ENCODE results near the gene UPB1.

Gene UPB1

DNA sequence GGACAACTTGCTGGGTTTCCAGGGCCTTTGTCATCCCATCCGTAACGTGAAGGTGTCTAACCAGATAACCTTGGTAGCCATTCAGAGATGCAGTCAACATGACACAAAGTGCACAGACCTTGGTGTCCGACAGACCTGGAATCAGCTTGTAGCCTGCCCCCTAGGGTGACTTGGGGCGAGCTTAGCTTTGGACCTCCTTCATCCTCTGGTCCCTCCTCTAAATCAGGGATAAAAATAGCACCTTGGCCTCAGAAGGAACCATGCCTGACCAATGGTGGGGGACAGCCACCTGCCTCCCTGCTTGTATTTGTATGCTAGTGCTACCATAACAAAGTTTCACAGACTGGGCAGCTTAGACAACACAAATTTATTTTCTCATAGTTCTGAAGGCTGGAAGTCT, 64.3 kb downstream of the UPB1 start:
- no peak overlapping the region for H3K27ac ChIP-seq (ENCODE audit: low read depth, low read length)
- no peaks in the 10 kb centered on the region for H3K27me3 ChIP-seq (ENCODE audit: control insufficient read depth in 1 of 2, insufficient read depth in 2 of 2, low read length in 2 of 2)
- no peak overlapping the region for H3K4me3 ChIP-seq (ENCODE audit: low read depth in 1 of 2, low read length in 2 of 2)
- peaks cover 32 to 43% of the 10 kb centered on the region in 2 donors for H3K36me3 ChIP-seq (ENCODE audit: control insufficient read depth in 1 of 2, insufficient read depth in 2 of 2, low read length in 2 of 2)
- no peaks in the 10 kb centered on the region for H3K9me3 ChIP-seq (ENCODE audit: control insufficient read depth in 1 of 2, low read length in 2 of 2)
- H3K4me1 ChIP-seq (ENCODE audit: control insufficient read depth in 1 of 2, insufficient read depth in 2 of 2, low read length in 2 of 2), result peaks cover 17 to 20% of the 10 kb centered on the region in 2 donors
- H3K9ac ChIP-seq (ENCODE audit: low read depth in 1 of 2, low read length in 2 of 2), result no peak overlapping the region

- no peak overlapping the region for H3K27ac ChIP-seq (ENCODE audit: low read depth, low read length)
- H3K9ac ChIP-seq (ENCODE audit: low read depth in 1 of 2, low read length in 2 of 2), result no peak overlapping the region
- H3K9me3 ChIP-seq (ENCODE audit: control insufficient read depth in 1 of 2, low read length in 2 of 2), result no peaks in the 10 kb centered on the region
- no peak overlapping the region for H3K4me3 ChIP-seq (ENCODE audit: low read depth in 1 of 2, low read length in 2 of 2)
- H3K27me3 ChIP-seq (ENCODE audit: control insufficient read depth in 1 of 2, insufficient read depth in 2 of 2, low read length in 2 of 2), result no peaks in the 10 kb centered on the region
- H3K36me3 ChIP-seq (ENCODE audit: control insufficient read depth in 1 of 2, insufficient read depth in 2 of 2, low read length in 2 of 2), result peaks cover 27 to 59% of the 10 kb centered on the region in 2 donors
- H3K4me1 ChIP-seq (ENCODE audit: control insufficient read depth in 1 of 2, insufficient read depth in 2 of 2, low read length in 2 of 2), result peaks cover 7 to 9% of the 10 kb centered on the region in 2 donors
Measured at GRCh38 chr22:24563246-24563645, 68.1 kb downstream of the UPB1 start.

DNA sequence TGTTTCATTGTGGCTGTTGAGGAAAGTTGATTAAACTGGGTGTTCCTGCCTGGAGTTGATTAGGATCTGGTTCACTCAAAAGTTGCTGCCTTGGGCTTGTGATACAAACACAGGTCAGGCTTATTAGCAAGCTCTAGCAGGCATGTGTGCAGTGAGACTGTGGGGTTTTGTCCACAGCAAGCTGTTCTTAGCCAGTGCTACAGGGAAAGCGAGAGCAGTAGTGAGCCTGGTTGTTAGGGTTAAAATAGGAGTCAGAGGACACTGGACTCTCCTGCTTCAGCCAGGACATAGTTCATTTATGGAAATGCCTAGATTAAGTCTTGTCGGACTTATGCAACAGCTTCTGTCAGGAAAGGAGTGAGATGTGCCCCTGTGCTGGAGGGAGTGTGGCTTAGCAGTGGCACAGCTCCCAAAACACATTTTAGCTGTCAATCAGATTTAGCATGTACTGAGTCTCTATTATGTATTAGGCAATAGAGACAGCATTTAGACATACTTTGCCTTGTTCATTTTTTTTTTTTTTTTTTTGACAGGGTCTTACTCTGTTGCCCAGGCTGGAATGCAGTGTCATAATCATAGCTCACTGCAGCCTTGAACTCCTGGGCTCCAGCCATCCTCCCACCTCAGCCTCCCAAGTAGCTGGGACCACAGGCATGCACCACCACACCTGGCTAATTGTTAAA, 69.4 kb downstream of the UPB1 start:
- Histone ChIP-seq H3K9ac (ENCODE audit: low read depth in 1 of 2, low read length in 2 of 2) (no peak overlapping the region), H3K4me3 (ENCODE audit: low read depth in 1 of 2, low read length in 2 of 2) (no peak overlapping the region), H3K4me1 (ENCODE audit: control insufficient read depth in 1 of 2, insufficient read depth in 2 of 2, low read length in 2 of 2) (peaks cover 7 to 9% of the 10 kb centered on the region in 2 donors), H3K36me3 (ENCODE audit: control insufficient read depth in 1 of 2, insufficient read depth in 2 of 2, low read length in 2 of 2) (peaks cover 21 to 55% of the 10 kb centered on the region in 2 donors), H3K27ac (ENCODE audit: low read depth, low read length) (no peak overlapping the region), H3K27me3 (ENCODE audit: control insufficient read depth in 1 of 2, insufficient read depth in 2 of 2, low read length in 2 of 2) (no peaks in the 10 kb centered on the region), H3K9me3 (ENCODE audit: control insufficient read depth in 1 of 2, low read length in 2 of 2) (no peaks in the 10 kb centered on the region)

DNA sequence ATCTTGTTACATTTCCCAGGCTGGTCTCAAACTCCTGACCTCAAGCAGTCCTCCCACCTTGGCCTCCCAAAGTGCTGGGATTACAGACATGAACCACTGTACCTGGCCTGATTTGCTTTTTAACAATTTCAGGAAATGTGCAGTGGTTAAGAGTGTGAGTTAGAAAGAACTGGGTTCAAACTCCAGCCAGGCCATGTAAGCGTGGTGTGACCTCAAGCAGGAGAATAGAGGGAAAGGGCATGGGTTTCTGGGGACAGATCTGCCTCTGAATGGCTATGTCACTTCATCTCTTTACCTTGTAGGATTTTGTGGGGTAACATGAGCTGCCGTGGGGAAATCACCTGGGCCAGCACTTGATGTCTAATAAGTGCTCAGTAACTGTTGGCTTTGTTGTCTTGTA, 69.9 kb downstream of the UPB1 start:
- no peak overlapping the region for H3K27ac ChIP-seq (ENCODE audit: low read depth, low read length)

DNA sequence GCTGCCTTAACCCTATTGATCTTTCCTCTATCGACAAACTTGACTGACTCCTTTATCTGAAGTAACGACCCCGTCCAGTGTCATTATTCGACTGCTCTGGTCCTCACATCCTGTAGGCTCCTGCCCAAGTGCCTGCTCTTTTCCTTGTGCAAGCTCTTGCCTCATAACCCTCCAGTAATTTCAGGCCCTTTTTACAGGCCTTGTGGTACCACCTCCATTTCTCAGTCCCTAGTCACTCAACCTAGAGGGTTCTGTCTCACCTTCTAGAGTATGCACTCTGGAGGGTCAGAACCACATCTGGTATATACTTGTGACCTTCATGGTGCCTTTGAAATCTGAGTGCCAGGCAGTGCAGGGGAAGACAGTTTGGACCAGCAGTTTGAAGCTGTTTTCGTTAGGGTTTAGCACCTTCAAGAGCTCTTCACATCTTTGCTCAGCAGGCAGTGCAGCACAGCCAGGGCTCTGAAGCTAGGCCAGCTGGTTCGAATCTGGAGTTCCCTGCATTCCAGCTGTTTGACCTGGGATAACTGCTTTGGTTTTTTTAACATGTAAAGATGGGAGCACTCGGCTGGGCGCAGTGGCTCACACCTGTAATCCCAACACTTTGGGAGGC, 71.9 kb downstream of the UPB1 start:
- H3K36me3 ChIP-seq (ENCODE audit: control insufficient read depth in 1 of 2, insufficient read depth in 2 of 2, low read length in 2 of 2), result peaks cover 26 to 63% of the 10 kb centered on the region in 2 donors
- no peaks in the 10 kb centered on the region for H3K27me3 ChIP-seq (ENCODE audit: control insufficient read depth in 1 of 2, insufficient read depth in 2 of 2, low read length in 2 of 2)
- no peaks in the 10 kb centered on the region for H3K9me3 ChIP-seq (ENCODE audit: control insufficient read depth in 1 of 2, low read length in 2 of 2)
- H3K4me3 ChIP-seq (ENCODE audit: low read depth in 1 of 2, low read length in 2 of 2), result no peak overlapping the region
- H3K9ac ChIP-seq (ENCODE audit: low read depth in 1 of 2, low read length in 2 of 2), result no peak overlapping the region
- peaks cover 7 to 9% of the 10 kb centered on the region in 2 donors for H3K4me1 ChIP-seq (ENCODE audit: control insufficient read depth in 1 of 2, insufficient read depth in 2 of 2, low read length in 2 of 2)
- no peak overlapping the region for H3K27ac ChIP-seq (ENCODE audit: low read depth, low read length)

More for the DNA sequence above, 69.9 kb downstream of the UPB1 start:
- Histone ChIP-seq H3K27me3 (ENCODE audit: control insufficient read depth in 1 of 2, insufficient read depth in 2 of 2, low read length in 2 of 2) (no peaks in the 10 kb centered on the region), H3K9me3 (ENCODE audit: control insufficient read depth in 1 of 2, low read length in 2 of 2) (no peaks in the 10 kb centered on the region), H3K9ac (ENCODE audit: low read depth in 1 of 2, low read length in 2 of 2) (no peak overlapping the region), H3K36me3 (ENCODE audit: control insufficient read depth in 1 of 2, insufficient read depth in 2 of 2, low read length in 2 of 2) (peaks cover 22 to 57% of the 10 kb centered on the region in 2 donors), H3K4me3 (ENCODE audit: low read depth in 1 of 2, low read length in 2 of 2) (no peak overlapping the region), H3K4me1 (ENCODE audit: control insufficient read depth in 1 of 2, insufficient read depth in 2 of 2, low read length in 2 of 2) (peaks cover 7 to 9% of the 10 kb centered on the region in 2 donors)

DNA sequence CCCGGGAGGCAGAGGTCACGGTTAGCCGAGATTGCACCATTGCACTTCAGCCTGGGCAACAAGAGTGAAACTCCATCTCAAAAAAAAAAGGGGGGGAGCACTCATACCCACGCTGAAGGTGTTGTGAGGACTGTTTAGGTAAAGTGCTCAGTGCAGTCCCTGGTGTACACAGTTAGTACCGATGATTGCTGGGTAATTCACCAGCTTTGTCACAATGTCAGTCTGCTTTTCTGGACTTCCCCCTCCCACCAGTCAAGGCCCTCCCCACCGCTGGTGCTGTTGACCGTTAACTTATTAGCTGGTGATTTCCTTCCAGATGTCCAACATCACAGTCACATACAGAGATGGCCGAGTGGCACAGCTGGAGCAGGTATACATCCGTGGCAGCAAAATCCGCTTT, 72.5 kb downstream of the UPB1 start:
- H3K4me1 ChIP-seq (ENCODE audit: control insufficient read depth in 1 of 2, insufficient read depth in 2 of 2, low read length in 2 of 2), result peaks cover 7 to 9% of the 10 kb centered on the region in 2 donors
- H3K4me3 ChIP-seq (ENCODE audit: low read depth in 1 of 2, low read length in 2 of 2), result no peak overlapping the region
- no peak overlapping the region for H3K27ac ChIP-seq (ENCODE audit: low read depth, low read length)
- H3K36me3 ChIP-seq (ENCODE audit: control insufficient read depth in 1 of 2, insufficient read depth in 2 of 2, low read length in 2 of 2), result peaks cover 28 to 69% of the 10 kb centered on the region in 2 donors
- no peaks in the 10 kb centered on the region for H3K9me3 ChIP-seq (ENCODE audit: control insufficient read depth in 1 of 2, low read length in 2 of 2)
- no peaks in the 10 kb centered on the region for H3K27me3 ChIP-seq (ENCODE audit: control insufficient read depth in 1 of 2, insufficient read depth in 2 of 2, low read length in 2 of 2)
- H3K9ac ChIP-seq (ENCODE audit: low read depth in 1 of 2, low read length in 2 of 2), result no peak overlapping the region

- H3K27ac ChIP-seq (ENCODE audit: low read depth, low read length), result no peak overlapping the region
- H3K36me3 ChIP-seq (ENCODE audit: control insufficient read depth in 1 of 2, insufficient read depth in 2 of 2, low read length in 2 of 2), result peaks cover 28 to 77% of the 10 kb centered on the region in 2 donors
- no peak overlapping the region for H3K4me3 ChIP-seq (ENCODE audit: low read depth in 1 of 2, low read length in 2 of 2)
- peaks cover 4% of the 10 kb centered on the region in 2 donors for H3K4me1 ChIP-seq (ENCODE audit: control insufficient read depth in 1 of 2, insufficient read depth in 2 of 2, low read length in 2 of 2)
- no peaks in the 10 kb centered on the region for H3K9me3 ChIP-seq (ENCODE audit: control insufficient read depth in 1 of 2, low read length in 2 of 2)
- H3K27me3 ChIP-seq (ENCODE audit: control insufficient read depth in 1 of 2, insufficient read depth in 2 of 2, low read length in 2 of 2), result no peaks in the 10 kb centered on the region
- no peak overlapping the region for H3K9ac ChIP-seq (ENCODE audit: low read depth in 1 of 2, low read length in 2 of 2)
Measured at GRCh38 chr22:24571266-24571665, 76.1 kb downstream of the UPB1 start.

DNA sequence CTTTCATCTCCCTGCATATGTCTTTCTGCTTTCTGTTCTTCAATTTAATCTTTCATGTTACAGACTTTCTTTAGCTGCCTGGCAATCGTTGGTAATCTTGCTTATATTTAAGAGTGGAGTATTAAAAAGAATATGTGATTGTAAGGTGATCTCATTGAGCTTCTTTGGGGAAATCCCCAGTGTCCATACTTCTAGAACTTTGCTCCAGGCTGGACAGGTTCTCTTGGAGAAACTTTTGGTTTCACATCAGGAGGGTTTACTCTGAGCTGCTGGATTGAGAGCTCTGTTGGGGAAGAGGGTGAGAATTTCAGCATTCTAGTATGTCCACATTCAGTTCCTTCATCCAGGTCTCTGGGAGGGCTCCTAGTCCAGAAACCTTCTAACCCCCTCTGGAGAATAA, 81.6 kb downstream of the UPB1 start:
- Histone ChIP-seq H3K4me3 (ENCODE audit: low read depth in 1 of 2, low read length in 2 of 2) (no peak overlapping the region), H3K9me3 (ENCODE audit: control insufficient read depth in 1 of 2, low read length in 2 of 2) (no peaks in the 10 kb centered on the region), H3K9ac (ENCODE audit: low read depth in 1 of 2, low read length in 2 of 2) (no peak overlapping the region), H3K36me3 (ENCODE audit: control insufficient read depth in 1 of 2, insufficient read depth in 2 of 2, low read length in 2 of 2) (peaks cover 8 to 31% of the 10 kb centered on the region in 2 donors), H3K4me1 (ENCODE audit: control insufficient read depth in 1 of 2, insufficient read depth in 2 of 2, low read length in 2 of 2) (peaks cover 31 to 36% of the 10 kb centered on the region in 2 donors), H3K27me3 (ENCODE audit: control insufficient read depth in 1 of 2, insufficient read depth in 2 of 2, low read length in 2 of 2) (no peaks in the 10 kb centered on the region), H3K27ac (ENCODE audit: low read depth, low read length) (no peak overlapping the region)
